OCI-LY1 (cell line): ENCODE results near the gene CLCN7.

ENCODE experiments used
- H2AFZ ChIP-seq: fragments of 200-600 bp; sonication (generic), shearing (Covaris generic); 2 replicates; pipeline ENCODE4 v1.6.0; 2014; ENCODE audit warnings: antibody characterized with exemption, mild to moderate bottlenecking, low read length
- H3F3A ChIP-seq: fragments of 200-600 bp; sonication (generic), shearing (Covaris generic); 2 replicates; pipeline ENCODE4 v1.6.0; 2014; ENCODE audit warnings: mild to moderate bottlenecking, antibody characterized with exemption, low read length, moderate library complexity; ENCODE audit not compliant: insufficient read depth
- H3K27ac ChIP-seq: fragments of 200-600 bp; sonication (generic); 2 replicates; pipeline ENCODE4 v1.5.1; 2014; ENCODE audit warnings: low read length, mixed run types, mild to moderate bottlenecking, low read depth; ENCODE audit not compliant: poor library complexity, severe bottlenecking
- H3K27me3 ChIP-seq: fragments of 200-600 bp; sonication (generic); 2 replicates; pipeline ENCODE4 v1.6.0; 2014; ENCODE audit warnings: antibody characterized with exemption, mild to moderate bottlenecking, low read length, moderate library complexity; ENCODE audit not compliant: insufficient read depth
- H3K36me3 ChIP-seq: fragments of 200-600 bp; sonication (generic); 2 replicates; pipeline ENCODE4 v1.6.1; 2014; ENCODE audit warnings: mild to moderate bottlenecking, antibody characterized with exemption, low read length, moderate library complexity, mixed read lengths; ENCODE audit not compliant: insufficient read depth
- H3K4me1 ChIP-seq: fragments of 200-600 bp; sonication (generic); 2 replicates; pipeline ENCODE4 v1.5.1; 2014; ENCODE audit warnings: mild to moderate bottlenecking, low read length, moderate library complexity; ENCODE audit not compliant: insufficient read depth, severe bottlenecking
- H3K4me2 ChIP-seq: fragments of 200-600 bp; sonication (generic), shearing (Covaris generic); 2 replicates; pipeline ENCODE4 v1.6.1; 2014; ENCODE audit warnings: low read length
- H3K4me3 ChIP-seq: fragments of 200-600 bp; sonication (generic); 2 replicates; pipeline ENCODE4 v1.5.1; 2014; ENCODE audit warnings: low read length, low read depth, mild to moderate bottlenecking, mixed read lengths; ENCODE audit not compliant: poor library complexity, severe bottlenecking
- H3K79me2 ChIP-seq: fragments of 200-600 bp; shearing (Covaris generic); 2 replicates; pipeline ENCODE4 v1.6.1; 2016; ENCODE audit warnings: mixed run types, low read length, mixed read lengths; ENCODE audit not compliant: insufficient read depth
- H3K9ac ChIP-seq: fragments of 200-600 bp; sonication (generic), shearing (Covaris generic); 2 replicates; pipeline ENCODE4 v1.6.1; 2014; ENCODE audit warnings: mild to moderate bottlenecking, low read length, mixed read lengths
- H3K9me2 ChIP-seq: fragments of 200-600 bp; sonication (generic), shearing (Covaris generic); 2 replicates; pipeline ENCODE4 v1.6.1; 2014; ENCODE audit warnings: low read depth, mild to moderate bottlenecking, low read length, mixed read lengths
- H3K9me3 ChIP-seq: fragments of 200-600 bp; shearing (Covaris generic); 2 replicates; pipeline ENCODE4 v1.6.1; 2014; ENCODE audit warnings: low read length, mixed read lengths
- H4K20me1 ChIP-seq: fragments of 200-600 bp; sonication (generic), shearing (Covaris generic); 2 replicates; pipeline ENCODE4 v1.6.0; 2016; ENCODE audit warnings: mild to moderate bottlenecking, low read length; ENCODE audit not compliant: insufficient read depth
- CTCF ChIP-seq: fragments of 200-600 bp; sonication (generic), shearing (Covaris generic); IDR thresholded peaks from 2 replicates; pipeline ENCODE4 v1.5.1; 2017; ENCODE audit warnings: mild to moderate bottlenecking, antibody characterized with exemption, low read length, moderate library complexity, mixed read lengths
- EZH2 ChIP-seq: fragments of 200-600 bp; sonication (generic), shearing (Covaris generic); IDR thresholded peaks from 2 replicates; pipeline ENCODE4 v1.8.0; 2017; ENCODE audit warnings: borderline replicate concordance, mixed run types, mild to moderate bottlenecking, antibody characterized with exemption, low read length, moderate library complexity, mixed read lengths

The CLCN7 gene

GRCh38 chr16:1433263-1433560, 41.6 kb downstream of the CLCN7 start:
- H3K27me3 ChIP-seq = no peaks in the 10 kb centered on the region; the same call in 1 of the 2 replicates
- no peaks in the 10 kb centered on the region for H4K20me1 ChIP-seq
- H3K4me3 ChIP-seq = no peak overlapping the region
- TF ChIP-seq CTCF = no peak
- no peak for TF ChIP-seq EZH2
- H3K4me2 ChIP-seq = no peak overlapping the region
- no peaks in the 10 kb centered on the region for H3F3A ChIP-seq
- H3K4me1 ChIP-seq = no peaks in the 10 kb centered on the region
- H3K36me3 ChIP-seq = no peaks in the 10 kb centered on the region
- no peaks in the 10 kb centered on the region for H3K9me3 ChIP-seq
- H3K79me2 ChIP-seq = no peaks in the 10 kb centered on the region
- no peak overlapping the region for H2AFZ ChIP-seq
- H3K9me2 ChIP-seq = no peaks in the 10 kb centered on the region
- no peak overlapping the region for H3K9ac ChIP-seq
- no peak overlapping the region for H3K27ac ChIP-seq

GRCh38 chr16:1432388-1433262, 42.2 kb downstream of the CLCN7 start:
- Histone ChIP-seq H3K9me2 (no peaks in the 10 kb centered on the region), H3K36me3 (no peaks in the 10 kb centered on the region), H3K9ac (no peak overlapping the region), H3K9me3 (no peaks in the 10 kb centered on the region), H3F3A (no peaks in the 10 kb centered on the region), H3K27me3 (peaks cover 4% of the 10 kb centered on the region; the same call in 1 of the 2 replicates), H3K4me2 (no peak overlapping the region), H3K27ac (no peak overlapping the region), H3K4me3 (no peak overlapping the region), H4K20me1 (no peaks in the 10 kb centered on the region), H3K79me2 (no peaks in the 10 kb centered on the region), H3K4me1 (no peaks in the 10 kb centered on the region), H2AFZ (no peak overlapping the region)
- no peak for TF ChIP-seq EZH2
- TF ChIP-seq CTCF = no peak

- Histone ChIP-seq H4K20me1 (no peaks in the 10 kb centered on the region), H3K9ac (no peak overlapping the region), H3K36me3 (no peaks in the 10 kb centered on the region), H3F3A (no peaks in the 10 kb centered on the region), H3K4me1 (no peaks in the 10 kb centered on the region), H3K4me3 (no peak overlapping the region), H3K79me2 (no peaks in the 10 kb centered on the region), H3K27ac (no peak overlapping the region), H3K9me3 (no peaks in the 10 kb centered on the region), H2AFZ (no peak overlapping the region), H3K9me2 (no peaks in the 10 kb centered on the region), H3K27me3 (peaks cover 14% of the 10 kb centered on the region), H3K4me2 (no peak overlapping the region)
- no peak for TF ChIP-seq CTCF
- no peak for TF ChIP-seq EZH2
These were observed 43.1 kb downstream of the CLCN7 start for GRCh38 chr16:1431497-1432270.
